Upper lobe of left lung (tissue), 6 donors: ENCODE data around the gene CCDC71L. TPM values are rescaled to one million over a fixed set of nuclear protein-coding genes. Genes with fewer than 3 reads are reported as not detected.

Experiments used
- ATAC-seq, 2 donors: fragments of 200-7000 bp; cut with Tn5 transposase; one replicate each; pipeline ENCODE4 v1.9.1; 2022; ENCODE audit warnings: mild to moderate bottlenecking in 2 of 2, moderate library complexity in 2 of 2; ENCODE audit not compliant: low FRiP score in 2 of 2
- DNase-seq, 2 donors: peaks; one replicate each; pipeline ENCODE4 v3.0.0-alpha.2; 2019 to 2020
- H3K27ac ChIP-seq, 4 donors: fragments of 200-600 bp; sonication (generic); one replicate each; pipeline ENCODE4 v1.5.1; 2016 to 2019
- H3K27me3 ChIP-seq, 4 donors: fragments of 200-600 bp; sonication (generic); one replicate each; pipeline ENCODE4 v1.5.1; 2017 to 2019
- H3K36me3 ChIP-seq, 4 donors: fragments of 200-600 bp; sonication (generic); one replicate each; pipeline ENCODE4 v1.5.1; 2016 to 2019
- H3K4me1 ChIP-seq, 4 donors: fragments of 200-600 bp; sonication (generic); one replicate each; pipeline ENCODE4 v1.5.1; 2018 to 2019
- H3K4me3 ChIP-seq, 4 donors: fragments of 200-600 bp; sonication (generic); one replicate each; pipeline ENCODE4 v1.5.1; 2017 to 2019; ENCODE audit warnings: mild to moderate bottlenecking in 2 of 4, moderate library complexity in 1 of 4
- H3K9me3 ChIP-seq, 4 donors: fragments of 200-600 bp; sonication (generic); one replicate each; pipeline ENCODE4 v1.5.1; 2018 to 2019
- CTCF ChIP-seq, 6 experiments: fragments of 450-650 bp in 4 of 6; fragments of 200-600 bp in 2 of 6; sonication (generic) in 2 of 6; IDR thresholded peaks; one replicate each; pipeline ENCODE4 v1.5.1; 2016 to 2019; ENCODE audit warnings: antibody characterized with exemption in 6 of 6
- EP300 ChIP-seq, 4 donors: sonication (generic); formaldehyde crosslinking; IDR thresholded peaks; one replicate each; pipeline ENCODE4 v1.5.1; 2017; ENCODE audit warnings: antibody characterized with exemption in 4 of 4, control low read depth in 2 of 4
- POLR2A ChIP-seq, 4 donors: fragments of 450-650 bp; IDR thresholded peaks; one replicate each; pipeline ENCODE4 v1.5.1; 2016 to 2017; ENCODE audit warnings: antibody characterized with exemption in 4 of 4, mild to moderate bottlenecking in 2 of 4
- POLR2AphosphoS5 ChIP-seq, 2 donors: sonication (generic); formaldehyde crosslinking; IDR thresholded peaks; one replicate each; pipeline ENCODE4 v1.5.1; 2017; ENCODE audit warnings: antibody characterized with exemption in 2 of 2
- WGBS, 2 donors: methylation state at CpG; one replicate each; pipeline ENCODE4 v1.1.5; 2017 to 2018; 5-methylcytosine and 5-hydroxymethylcytosine counted together
- total RNA-seq, 6 donors: library from RNA; depleted of rRNA in 4 of 6; stranded (reverse); fragments of >200 nt in 4 of 6; gene quantifications; one replicate each; pipeline versions ENCODE4 v1.1.0 to v1.2.1, GENCODE V29; 2016 to 2021
- donor health status: DM: no; HTN: no; CAD: no; lungs with moderate emphysema.
- donor health status: DM: no; HTN: yes; CAD: no; lungs with severe emphysema.

Gene CCDC71L
- total RNA-seq, 6 donors from 2014 or later, result 12.6 to 38.7 (median 21.3) TPM

- Histone ChIP-seq H3K27me3 (no peaks in the 10 kb centered on the region), H3K9me3 (no peaks in the 10 kb centered on the region), H3K4me1 (peaks cover 0 to 3% (median 2%) of the 10 kb centered on the region in 4 donors), H3K27ac (no peak overlapping the region), H3K4me3 (no peak overlapping the region), H3K36me3 (no peaks in the 10 kb centered on the region)
- no peak for ATAC-seq
- WGBS, 2 donors, result 91 to 92% methylated on average over 3 of the region's 3 CpGs
- no peak for DNase-seq
- no peak for TF ChIP-seq POLR2A (IDR thresholded peaks at IDR 0.05)
- TF ChIP-seq CTCF (IDR thresholded peaks at IDR 0.05), result no peak
- no peak for TF ChIP-seq POLR2AphosphoS5 (IDR thresholded peaks at IDR 0.05)
- no peak for TF ChIP-seq EP300 (IDR thresholded peaks at IDR 0.05)
Measured at GRCh38 chr7:106664343-106664742, 3.4 kb upstream of the CCDC71L start.

GRCh38 chr7:106659963-106660861 lies 746 bp downstream of the CCDC71L start:
- ATAC-seq (peak; percentile 84 to 89), DNase-seq (peak; percentile 85 to 96)
- peak overlapping the region; percentile 94 to 99 (median 96) for H3K27ac ChIP-seq
- no peaks in the 10 kb centered on the region for H3K9me3 ChIP-seq
- 1% methylated on average over 51 of the region's 101 CpGs; no CpG with 5 or more reads in 1 of the 2 donors for WGBS, 2 donors
- TF ChIP-seq EP300 (IDR thresholded peaks at IDR 0.05) (no peak), POLR2AphosphoS5 (IDR thresholded peaks at IDR 0.05) (peak; percentile 39 to 52), CTCF (IDR thresholded peaks at IDR 0.05) (peak; percentile 66 to 94 (median 86)), POLR2A (IDR thresholded peaks at IDR 0.05) (peak in 1 of 4 donors; percentile 18)
- peak overlapping the region; percentile 55 to 82 (median 76) for H3K4me3 ChIP-seq
- H3K27me3 ChIP-seq, result no peaks in the 10 kb centered on the region
- H3K4me1 ChIP-seq, result peaks cover 19 to 23% (median 21%) of the 10 kb centered on the region in 4 donors
- no peaks in the 10 kb centered on the region for H3K36me3 ChIP-seq

- 18 to 23% methylated on average over 10 to 12 of the region's 12 CpGs for WGBS, 2 donors
- Histone ChIP-seq H3K27me3 (no peaks in the 10 kb centered on the region), H3K36me3 (no peaks in the 10 kb centered on the region), H3K27ac (peak overlapping the region; percentile 94 to 99 (median 96)), H3K4me1 (peaks cover 19 to 23% (median 21%) of the 10 kb centered on the region in 4 donors), H3K9me3 (no peaks in the 10 kb centered on the region), H3K4me3 (peak overlapping the region; percentile 55 to 82 (median 76))
- DNase-seq (no peak), ATAC-seq (peak in 1 of 2 donors; percentile 37)
- no peak for TF ChIP-seq CTCF (IDR thresholded peaks at IDR 0.05)
- no peak for TF ChIP-seq POLR2AphosphoS5 (IDR thresholded peaks at IDR 0.05)
- TF ChIP-seq EP300 (IDR thresholded peaks at IDR 0.05), result no peak
- no peak for TF ChIP-seq POLR2A (IDR thresholded peaks at IDR 0.05)
Measured at GRCh38 chr7:106659166-106659962, 1.6 kb downstream of the CCDC71L start.

GRCh38 chr7:106658316-106659165 lies 2.4 kb downstream of the CCDC71L start:
- Histone ChIP-seq H3K36me3 (no peaks in the 10 kb centered on the region), H3K4me1 (peaks cover 19 to 23% (median 21%) of the 10 kb centered on the region in 4 donors), H3K9me3 (no peaks in the 10 kb centered on the region), H3K27me3 (no peaks in the 10 kb centered on the region), H3K4me3 (peak overlapping the region in 3 of 4 donors; percentile 0 to 80 (median 71)), H3K27ac (peak overlapping the region in 2 of 4 donors; percentile 48 to 98)
- WGBS, 2 donors, result 91 to 93% methylated on average over 6 of the region's 6 CpGs
- ATAC-seq (no peak), DNase-seq (no peak)
- TF ChIP-seq POLR2AphosphoS5 (IDR thresholded peaks at IDR 0.05), result no peak
- no peak for TF ChIP-seq POLR2A (IDR thresholded peaks at IDR 0.05)
- no peak for TF ChIP-seq CTCF (IDR thresholded peaks at IDR 0.05)
- no peak for TF ChIP-seq EP300 (IDR thresholded peaks at IDR 0.05)
